Measurements from ENCODE around the gene SF3B3. TPM values are rescaled to one million over a fixed set of nuclear protein-coding genes. Genes with fewer than 3 reads are reported as not detected.

SF3B3 gene
- total and polyA plus RNA-seq, 2 donors (not counting 3 experiments of a cell fraction or from before 2014, with no cell fraction given) = 167 to 324 TPM

DNA sequence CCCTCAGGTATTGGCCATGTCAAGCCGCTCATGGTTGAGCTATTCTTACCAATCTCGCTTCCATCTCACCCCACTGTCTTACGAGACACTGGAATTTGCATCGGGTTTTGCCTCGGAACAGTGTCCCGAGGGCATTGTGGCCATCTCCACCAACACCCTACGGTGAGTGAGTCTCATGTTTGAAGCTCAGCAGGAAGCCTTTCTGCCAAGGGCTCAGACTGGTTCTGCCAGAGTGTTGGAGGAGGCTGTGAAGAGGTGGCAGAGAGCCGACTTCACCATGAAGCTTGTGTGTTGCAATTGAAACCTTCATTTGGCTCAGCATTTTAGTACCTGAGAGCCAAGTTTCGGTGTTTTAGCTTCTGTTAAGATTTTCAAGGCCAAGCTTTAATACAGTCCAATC, 38.0 kb downstream of the SF3B3 start:
- TF ChIP-seq FOS (IDR thresholded peaks at IDR 0.05; ENCODE audit: borderline replicate concordance, insufficient read depth, low read length) (no peak), POLR2A (IDR thresholded peaks at IDR 0.05; ENCODE audit: low read depth, low read length) (no peak), GATA2 (IDR thresholded peaks at IDR 0.05; ENCODE audit: insufficient read depth, insufficient read length, low read depth, low read length) (no peak), POLR2AphosphoS5 (IDR thresholded peaks at IDR 0.05; ENCODE audit: insufficient read depth, low read depth, low read length) (no peak), MYC (IDR thresholded peaks at IDR 0.05; ENCODE audit: low read depth, low read length) (no peak), JUN (IDR thresholded peaks at IDR 0.05; ENCODE audit: borderline replicate concordance, insufficient read depth, insufficient read length, low read depth) (no peak), EZH2 (IDR thresholded peaks at IDR 0.05; ENCODE audit: borderline replicate concordance, low read depth, low read length, severe bottlenecking) (no peak)
- TF ChIP-seq, protein P1, sequence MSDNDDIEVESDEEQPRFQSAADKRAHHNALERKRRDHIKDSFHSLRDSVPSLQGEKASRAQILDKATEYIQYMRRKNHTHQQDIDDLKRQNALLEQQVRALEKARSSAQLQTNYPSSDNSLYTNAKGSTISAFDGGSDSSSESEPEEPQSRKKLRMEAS (IDR thresholded peaks at IDR 0.05; ENCODE audit: insufficient read depth, insufficient read length) = no peak
- TF ChIP-seq, protein P2, sequence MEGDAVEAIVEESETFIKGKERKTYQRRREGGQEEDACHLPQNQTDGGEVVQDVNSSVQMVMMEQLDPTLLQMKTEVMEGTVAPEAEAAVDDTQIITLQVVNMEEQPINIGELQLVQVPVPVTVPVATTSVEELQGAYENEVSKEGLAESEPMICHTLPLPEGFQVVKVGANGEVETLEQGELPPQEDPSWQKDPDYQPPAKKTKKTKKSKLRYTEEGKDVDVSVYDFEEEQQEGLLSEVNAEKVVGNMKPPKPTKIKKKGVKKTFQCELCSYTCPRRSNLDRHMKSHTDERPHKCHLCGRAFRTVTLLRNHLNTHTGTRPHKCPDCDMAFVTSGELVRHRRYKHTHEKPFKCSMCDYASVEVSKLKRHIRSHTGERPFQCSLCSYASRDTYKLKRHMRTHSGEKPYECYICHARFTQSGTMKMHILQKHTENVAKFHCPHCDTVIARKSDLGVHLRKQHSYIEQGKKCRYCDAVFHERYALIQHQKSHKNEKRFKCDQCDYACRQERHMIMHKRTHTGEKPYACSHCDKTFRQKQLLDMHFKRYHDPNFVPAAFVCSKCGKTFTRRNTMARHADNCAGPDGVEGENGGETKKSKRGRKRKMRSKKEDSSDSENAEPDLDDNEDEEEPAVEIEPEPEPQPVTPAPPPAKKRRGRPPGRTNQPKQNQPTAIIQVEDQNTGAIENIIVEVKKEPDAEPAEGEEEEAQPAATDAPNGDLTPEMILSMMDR (IDR thresholded peaks at IDR 0.05; ENCODE audit: extremely low read depth in 1 of 2, insufficient read depth in 1 of 2, low read depth in 1 of 2, low read length in 2 of 2) = no peak
- H4K20me1 ChIP-seq (replicated peaks; ENCODE audit: control insufficient read depth, extremely low read depth, insufficient read depth, low read length) = no peaks in the 10 kb centered on the region
- H3K27ac ChIP-seq (ENCODE audit: insufficient read depth, low read depth, low read length) = no peak overlapping the region
- H3K9ac ChIP-seq (replicated peaks; ENCODE audit: extremely low read depth, insufficient read depth, low read length) = no peak overlapping the region
- H2AFZ ChIP-seq (ENCODE audit: low read depth, low read length) = no peak overlapping the region
- H3K9me1 ChIP-seq (replicated peaks; ENCODE audit: control insufficient read depth, extremely low read depth, insufficient read depth, low read length) = no peaks in the 10 kb centered on the region
- CTCF ChIA-PET = interaction anchor here (0.6 to 15.0 kb wide), 6 partner anchors 10 to 91 kb away, joined by 3 to 175 read pairs (median 4); no protein-coding TSS in a partner anchor
- no peaks in the 10 kb centered on the region for H3K9me3 ChIP-seq (replicated peaks; ENCODE audit: control insufficient read depth, insufficient read depth, low read length)
- peaks cover 52 to 65% of the 10 kb centered on the region in 2 experiments for H3K36me3 ChIP-seq (ENCODE audit: control insufficient read depth in 2 of 2, extremely low read depth in 1 of 2, insufficient read depth in 2 of 2, low read length in 2 of 2)
- H3K79me2 ChIP-seq (ENCODE audit: control insufficient read depth, insufficient read depth, low read length) = peaks cover 33% of the 10 kb centered on the region
- intact Hi-C loops (cut with micrococcal nuclease) (no loop called here), dilution Hi-C loops (cut with MboI; ENCODE audit: extremely low pct_ligation_motif_present, low sequenced_read_pairs) (no loop called here)
- DNase-seq (ENCODE audit: low read depth, low spot score) (no peak), FAIRE-seq (no peak)
- no peaks in the 10 kb centered on the region for H3K27me3 ChIP-seq (ENCODE audit: control insufficient read depth in 2 of 2, insufficient read depth in 2 of 2, low read length in 2 of 2)
- BruUV-seq (replicated peaks) = no TSS peak
- POLR2A ChIA-PET = no interaction called here
- H3K4me2 ChIP-seq (ENCODE audit: insufficient read depth, low read length) = no peak overlapping the region
- H3K4me3 ChIP-seq (replicated peaks in 1 of 3; ENCODE audit: insufficient read depth in 1 of 3, low read depth in 1 of 3, low read length in 3 of 3) = no peak overlapping the region
- H3K4me1 ChIP-seq (ENCODE audit: control insufficient read depth, extremely low read depth, insufficient read depth, low read length) = no peaks in the 10 kb centered on the region

Measured in endothelial cell of umbilical vein (primary cell).